ENCODE results near the gene C17orf58. TPM values are rescaled to one million over a fixed set of nuclear protein-coding genes. Genes with fewer than 3 reads are reported as not detected.
"Not testable (repeated sequence)": the region's sequence is repeated elsewhere in the genome, so short reads cannot be mapped to it uniquely, and the experiment has no call there.

The C17orf58 gene
- polyA plus RNA-seq, 3 donors, result 8.2 to 31.4 (median 11.1) TPM

GRCh38 chr17:68013385-68013784 lies 17.1 kb upstream of the C17orf58 start:
- no peak overlapping the region for H3K27ac ChIP-seq (ENCODE audit: low read depth, low read length)

GRCh38 chr17:68011199-68011665 lies 15.0 kb upstream of the C17orf58 start:
- H3K27ac ChIP-seq (ENCODE audit: low read depth, low read length), result no peak overlapping the region
- 37 to 45% (median 42%) methylated on average over 19 to 20 of the region's 20 CpGs for whole genome bisulfite sequencing, 3 donors

GRCh38 chr17:68006797-68007196 lies 10.5 kb upstream of the C17orf58 start:
- H3K27ac ChIP-seq (ENCODE audit: low read depth, low read length), result no peak overlapping the region
- WGBS, 3 donors, result 56 to 66% (median 63%) methylated on average over 6 of the region's 6 CpGs

- WGBS, 3 donors, result 86 to 96% (median 86%) methylated on average over 3 of the region's 3 CpGs
- no peak overlapping the region for H3K27ac ChIP-seq (ENCODE audit: low read depth, low read length)
Measured at GRCh38 chr17:68004201-68004600, 7.9 kb upstream of the C17orf58 start.

GRCh38 chr17:67999291-67999911 lies 3.1 kb upstream of the C17orf58 start:
- H3K27ac ChIP-seq (ENCODE audit: low read depth, low read length), result no peak overlapping the region
- 97 to 98% (median 98%) methylated on average over 3 of the region's 3 CpGs for WGBS, 3 donors

- H3K27ac ChIP-seq (ENCODE audit: low read depth, low read length), result no peak overlapping the region
- WGBS, 3 donors, result 79 to 91% (median 90%) methylated on average over 2 of the region's 2 CpGs
Measured at GRCh38 chr17:67998466-67998865, 2.2 kb upstream of the C17orf58 start.

GRCh38 chr17:67995570-67996263 lies 552 bp downstream of the C17orf58 start:
- 0% methylated on average over 34 to 43 of the region's 43 CpGs for WGBS, 3 donors
- peak overlapping the region; percentile 73 for H3K27ac ChIP-seq (ENCODE audit: low read depth, low read length)

- no peak overlapping the region for H3K27ac ChIP-seq (ENCODE audit: low read depth, low read length)
- 12 to 19% (median 14%) methylated on average over 9 of the region's 9 CpGs for WGBS, 3 donors
Measured at GRCh38 chr17:67994817-67995569, 1.3 kb downstream of the C17orf58 start.

GRCh38 chr17:67993998-67994361 lies 2.3 kb downstream of the C17orf58 start:
- peak overlapping the region; percentile 89 for H3K27ac ChIP-seq (ENCODE audit: low read depth, low read length)
- WGBS, 3 donors, result 1 to 4% (median 3%) methylated on average over 20 to 21 of the region's 21 CpGs

- 0 to 1% (median 1%) methylated on average over 107 to 142 of the region's 144 CpGs for WGBS, 3 donors
- peak overlapping the region; percentile 89 for H3K27ac ChIP-seq (ENCODE audit: low read depth, low read length)
Measured at GRCh38 chr17:67993153-67993997, 2.9 kb downstream of the C17orf58 start.

- no peak overlapping the region for H3K27ac ChIP-seq (ENCODE audit: low read depth, low read length)
- 4 to 10% (median 8%) methylated on average over 18 of the region's 18 CpGs for WGBS, 3 donors
Measured at GRCh38 chr17:67992548-67993152, 3.6 kb downstream of the C17orf58 start.

GRCh38 chr17:67990909-67991308 lies 5.4 kb downstream of the C17orf58 start:
- H3K27ac ChIP-seq (ENCODE audit: low read depth, low read length), result no peak overlapping the region
- WGBS, 3 donors, result 93 to 99% (median 97%) methylated on average over 4 of the region's 4 CpGs

GRCh38 chr17:67983383-67983688 lies 12.9 kb downstream of the C17orf58 start:
- WGBS, 3 donors, result 80 to 84% (median 83%) methylated on average over 3 of the region's 3 CpGs
- no peak overlapping the region for H3K27ac ChIP-seq (ENCODE audit: low read depth, low read length)

- no peak overlapping the region for H3K27ac ChIP-seq (ENCODE audit: low read depth, low read length)
- 73 to 86% (median 79%) methylated on average over 8 of the region's 8 CpGs for WGBS, 3 donors
Measured at GRCh38 chr17:67982686-67983382, 13.4 kb downstream of the C17orf58 start.

- H3K27ac ChIP-seq (ENCODE audit: low read depth, low read length), result no peak overlapping the region
- 66 to 80% (median 74%) methylated on average over 9 of the region's 9 CpGs for WGBS, 3 donors
Measured at GRCh38 chr17:67982034-67982640, 14.1 kb downstream of the C17orf58 start.

- 63 to 67% (median 63%) methylated on average over 3 of the region's 3 CpGs for WGBS, 3 donors
- H3K27ac ChIP-seq (ENCODE audit: low read depth, low read length), result not testable (repeated sequence)
Measured at GRCh38 chr17:67980883-67981282, 15.4 kb downstream of the C17orf58 start.

GRCh38 chr17:67980456-67980855 lies 15.8 kb downstream of the C17orf58 start:
- WGBS, 3 donors, result 63 to 90% (median 90%) methylated on average over 2 of the region's 2 CpGs

More at GRCh38 chr17:67980456-67980855, 15.8 kb downstream of the C17orf58 start:
- H3K27ac ChIP-seq (ENCODE audit: low read depth, low read length), result no peak overlapping the region

Data from adipose tissue (tissue), 3 donors.